Upper lobe of left lung (tissue), 4 donors: ENCODE measurements around the gene CLEC4F.

ENCODE experiments used
- CTCF ChIP-seq, 6 experiments: fragments of 450-650 bp in 4 of 6; fragments of 200-600 bp in 2 of 6; sonication (generic) in 2 of 6; IDR thresholded peaks; one replicate each; pipeline ENCODE4 v1.5.1; 2016 to 2019; ENCODE audit warnings: antibody characterized with exemption in 6 of 6
- EP300 ChIP-seq, 4 donors: sonication (generic); formaldehyde crosslinking; IDR thresholded peaks; one replicate each; pipeline ENCODE4 v1.5.1; 2017; ENCODE audit warnings: antibody characterized with exemption in 4 of 4, control low read depth in 2 of 4

GRCh38 chr2:70759446-70759845 lies 61.0 kb downstream of the CLEC4F start:
- TF ChIP-seq CTCF (IDR thresholded peaks at IDR 0.05) (no peak), EP300 (IDR thresholded peaks at IDR 0.05) (no peak)
